HG03565 (cell line): ENCODE results near the gene PDCD11.
"Not testable (repeated sequence)": the region's sequence is repeated elsewhere in the genome, so short reads cannot be mapped to it uniquely, and the experiment has no call there.

Source experiments
- ATAC-seq: cut with Tn5 transposase; IDR thresholded peaks from one replicate; pipeline ENCODE4 v1.9.1; 2021; ENCODE audit warnings: mild to moderate bottlenecking, moderate library complexity; ENCODE audit not compliant: unreplicated experiment

The PDCD11 gene

GRCh38 chr10:103396067-103396788, at the start of gene PDCD11, which contains the start of gene ATP5MK:
Gene PDCD11, plus strand, starts transcription at chr10:103396626. Its CDS starts 1,801 bp downstream, at chr10:103398427.
Gene ATP5MK, minus strand, starts transcription at chr10:103396475. Its CDS starts 4,018 bp downstream, at chr10:103392457.
- peak; percentile 95 for ATAC-seq

- ATAC-seq: no peak
These were observed 46.3 kb upstream of the PDCD11 start for GRCh38 chr10:103350175-103350516.

- ATAC-seq: peak; percentile 71
These were observed 45.7 kb upstream of the PDCD11 start, which contains the start of gene PCGF6 for GRCh38 chr10:103350517-103351260. Gene PCGF6, minus strand, starts transcription at chr10:103351140. Its CDS starts 74 bp downstream, at chr10:103351066.

GRCh38 chr10:103353281-103353680, 43.1 kb upstream of the PDCD11 start:
- ATAC-seq: no peak

- not testable (repeated sequence) for ATAC-seq
These were observed 41.9 kb upstream of the PDCD11 start for GRCh38 chr10:103354567-103354966.

- ATAC-seq: no peak
These were observed 40.4 kb upstream of the PDCD11 start for GRCh38 chr10:103355906-103356599.

GRCh38 chr10:103359493-103359892, 36.9 kb upstream of the PDCD11 start:
- ATAC-seq: not testable (repeated sequence)

GRCh38 chr10:103360791-103361190, 35.6 kb upstream of the PDCD11 start:
- ATAC-seq: not testable (repeated sequence)

- no peak for ATAC-seq
These were observed 29.0 kb upstream of the PDCD11 start for GRCh38 chr10:103367379-103367781.

- peak; percentile 56 for ATAC-seq
These were observed 28.5 kb upstream of the PDCD11 start, which contains the start of gene TAF5 for GRCh38 chr10:103367782-103368518. Gene TAF5, plus strand, starts transcription at chr10:103367976. Its CDS starts 14 bp downstream, at chr10:103367990.

- peak; percentile 32 for ATAC-seq
These were observed 22.9 kb upstream of the PDCD11 start for GRCh38 chr10:103373544-103373943.

GRCh38 chr10:103374263-103374662, 22.2 kb upstream of the PDCD11 start:
- no peak for ATAC-seq

- ATAC-seq: no peak
These were observed 13.7 kb upstream of the PDCD11 start for GRCh38 chr10:103382769-103383168.

GRCh38 chr10:103394180-103394579, 2.2 kb upstream of the PDCD11 start:
- no peak for ATAC-seq

GRCh38 chr10:103395754-103396066, 716 bp upstream of the PDCD11 start:
- ATAC-seq: no peak

GRCh38 chr10:103396789-103397087, 312 bp downstream of the PDCD11 start:
- no peak for ATAC-seq

GRCh38 chr10:103397191-103397825, 882 bp downstream of the PDCD11 start:
- ATAC-seq: no peak

- no peak for ATAC-seq
These were observed 17.1 kb downstream of the PDCD11 start for GRCh38 chr10:103413564-103413963.

- ATAC-seq: no peak
These were observed 19.2 kb downstream of the PDCD11 start for GRCh38 chr10:103415581-103415980.

- ATAC-seq: no peak
These were observed 20.2 kb downstream of the PDCD11 start for GRCh38 chr10:103416436-103417147.
